ENCODE results near the gene HAND2. TPM values are rescaled to one million over a fixed set of nuclear protein-coding genes. Genes with fewer than 3 reads are reported as not detected.

HAND2 gene
- total RNA-seq, 1 donor from 2014 or later = 180 TPM

DNA sequence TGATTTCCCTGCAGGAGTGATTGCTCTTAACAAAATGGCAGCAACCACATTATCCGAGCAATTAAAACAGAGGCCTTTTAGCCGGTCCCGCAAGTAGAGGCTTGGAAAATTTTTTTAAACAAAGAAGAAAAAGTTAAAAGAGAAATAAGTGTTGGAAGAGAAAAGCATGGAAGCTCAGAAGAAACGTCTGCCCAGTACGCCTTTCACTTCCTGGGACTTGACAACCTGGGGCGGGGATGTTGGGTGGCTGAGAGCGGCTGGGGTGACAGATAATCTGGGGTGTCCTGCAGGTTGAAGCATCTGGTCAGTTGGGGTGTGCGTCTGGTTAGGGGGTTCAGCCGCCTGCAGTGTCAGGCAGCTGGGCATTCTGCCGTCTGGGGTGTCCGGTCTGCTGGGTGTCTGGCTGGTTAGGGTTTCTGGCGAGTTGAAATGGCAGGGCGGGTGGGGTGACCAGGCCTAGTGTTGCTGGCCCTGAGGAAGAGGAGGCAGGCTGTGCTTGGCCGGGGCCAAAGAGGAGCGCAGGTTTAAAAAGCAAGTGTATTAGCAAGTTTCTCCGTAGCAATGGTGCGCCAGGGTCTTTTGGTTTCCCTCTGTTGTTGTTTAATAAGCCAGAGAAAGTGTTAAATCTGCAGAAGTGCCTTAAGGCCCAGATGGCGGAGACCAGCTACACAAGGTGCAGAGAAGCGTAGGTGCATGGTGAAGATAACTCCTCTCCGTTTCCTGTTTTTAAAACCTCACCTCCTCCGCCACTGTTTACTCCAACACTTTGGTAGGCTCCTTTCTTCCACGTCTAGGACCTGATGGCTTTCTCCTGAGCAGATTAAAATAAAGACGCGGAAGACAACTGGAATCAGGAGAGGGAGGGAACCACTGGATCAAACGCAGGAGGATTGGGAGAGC lies 5.6 kb downstream of the HAND2 start:
- intact Hi-C loops (cut with micrococcal nuclease) = no loop called here
- ATAC-seq (no peak), DNase-seq (peak; percentile 50)

DNA sequence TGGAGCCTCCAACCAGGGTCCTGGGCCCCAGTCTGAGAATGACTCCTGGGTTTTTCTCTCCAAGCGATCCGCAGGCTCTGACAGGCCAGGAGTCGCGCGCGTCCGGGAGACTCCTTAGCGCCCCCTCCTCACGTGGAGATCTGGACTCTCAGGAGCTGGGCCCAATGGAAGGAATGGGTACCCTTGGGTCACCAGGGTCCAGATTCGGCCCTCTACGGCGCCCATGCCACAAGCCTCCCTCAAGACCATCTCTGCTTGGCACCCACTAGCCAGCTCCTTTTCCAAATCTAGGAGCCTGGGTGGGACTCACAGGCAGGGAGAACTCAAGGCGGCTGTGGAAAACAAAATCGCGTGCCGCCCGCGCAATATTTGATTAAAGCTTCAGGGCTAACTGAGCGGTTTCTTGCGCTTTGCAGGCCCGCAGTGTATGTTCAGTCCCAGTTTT lies 7.1 kb downstream of the HAND2 start:
- intact Hi-C loops (cut with micrococcal nuclease) = no loop called here
- ATAC-seq (peak; percentile 11), DNase-seq (peak; percentile 57)

DNA sequence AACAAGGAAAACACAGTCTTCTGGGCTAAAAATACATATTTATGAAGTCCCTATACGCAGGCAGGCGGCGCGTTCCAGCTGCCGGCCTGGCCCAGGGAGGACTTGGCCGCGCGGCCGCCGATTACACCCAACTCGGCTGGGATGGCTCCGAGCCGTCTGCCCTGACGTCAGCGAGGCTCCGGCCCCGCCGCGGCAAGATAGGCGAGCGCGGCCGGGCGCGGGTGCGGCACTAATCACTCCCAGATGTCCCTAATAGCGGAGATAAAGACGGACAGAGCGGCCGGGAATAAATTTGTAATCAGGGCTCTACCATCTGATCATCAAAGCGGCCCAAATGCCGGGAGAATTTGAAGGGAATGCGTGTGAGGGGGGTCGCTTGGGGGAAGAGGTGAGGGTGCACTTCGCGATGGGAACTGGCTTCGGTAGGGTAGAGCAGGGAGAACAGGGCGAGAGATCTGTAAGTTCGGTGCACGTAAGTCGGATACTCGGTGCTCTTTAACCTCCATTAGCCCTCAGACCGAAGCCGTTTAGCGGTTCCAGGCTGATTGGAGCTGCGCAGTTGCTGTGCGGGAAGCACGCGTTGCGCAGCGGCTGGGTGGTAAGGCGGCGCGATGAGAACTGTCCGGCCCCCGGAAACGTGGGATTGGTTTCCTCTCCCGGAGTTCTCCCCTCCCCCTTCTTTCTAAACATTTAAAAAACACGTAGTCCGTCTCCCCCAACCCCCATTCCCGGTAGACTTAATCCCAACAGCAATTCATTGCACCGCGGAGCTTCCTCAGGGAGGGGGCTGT lies 7.7 kb downstream of the HAND2 start:
- ATAC-seq = peak; percentile 75
- peak; percentile 96 for DNase-seq
- intact Hi-C loops (cut with micrococcal nuclease) = no loop called here

DNA sequence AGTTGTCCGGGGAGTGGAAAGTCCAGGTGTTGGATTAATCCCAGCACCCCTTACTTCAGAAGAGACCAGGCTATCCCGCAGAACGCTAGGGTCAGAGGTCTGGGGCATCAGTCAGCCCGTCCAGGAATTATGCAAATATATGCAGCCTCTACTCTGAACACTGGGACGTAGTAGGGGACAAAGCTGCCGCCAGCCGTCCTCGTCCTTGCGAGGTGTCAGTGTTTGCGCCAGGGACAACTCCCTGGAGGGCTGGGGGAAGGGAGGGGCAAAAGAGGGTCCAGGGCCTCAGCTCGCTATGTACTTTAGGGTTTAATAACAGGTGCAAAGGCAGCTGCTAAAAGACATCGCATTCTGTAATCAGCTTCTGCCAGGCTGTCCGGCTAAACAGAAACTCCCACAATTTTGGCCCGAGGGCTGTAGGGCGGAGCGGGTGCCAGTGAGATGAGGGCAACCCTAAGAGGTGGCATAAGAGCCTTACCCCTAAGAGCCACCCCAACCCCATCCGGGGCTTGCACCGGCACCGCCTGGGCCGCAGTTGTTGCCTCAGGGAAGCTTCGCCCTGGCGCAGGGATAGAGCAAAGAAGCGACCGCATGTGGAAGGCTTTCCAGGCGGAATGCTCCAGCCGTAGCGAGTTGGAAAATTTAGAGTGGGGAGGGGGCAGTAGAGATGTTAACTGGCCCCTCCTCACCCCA lies 8.4 kb downstream of the HAND2 start:
- ATAC-seq (peak; percentile 27), DNase-seq (peak; percentile 76)
- intact Hi-C loops (cut with micrococcal nuclease) = no loop called here

DNA sequence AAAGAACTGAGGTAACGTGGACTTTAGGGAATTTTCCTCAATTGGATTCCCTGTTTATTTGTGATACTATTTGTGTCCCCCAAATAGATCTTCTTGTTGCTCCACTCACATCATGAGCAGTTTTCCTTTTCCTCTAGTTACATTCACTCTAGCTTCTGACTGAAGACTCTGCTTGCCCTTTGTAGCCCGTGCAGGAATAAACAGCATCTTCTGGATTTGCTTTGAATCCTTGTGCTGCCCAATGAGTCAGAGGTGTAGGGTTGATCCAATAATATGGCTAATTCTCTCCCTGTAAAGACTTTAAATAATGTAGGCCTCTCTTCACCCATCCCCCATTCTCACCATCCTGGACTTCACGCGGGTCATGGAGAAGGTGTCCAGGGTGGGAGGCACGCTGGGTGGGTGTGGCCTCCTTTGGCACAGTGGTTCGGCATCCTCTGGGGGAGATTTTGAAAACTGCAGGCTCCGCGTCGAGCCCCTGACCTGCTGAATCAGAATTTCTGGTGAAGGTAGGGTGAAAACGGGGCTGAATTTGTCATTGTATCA lies 9.0 kb downstream of the HAND2 start:
- ATAC-seq (no peak), DNase-seq (no peak)
- intact Hi-C loops (cut with micrococcal nuclease) = no loop called here

DNA sequence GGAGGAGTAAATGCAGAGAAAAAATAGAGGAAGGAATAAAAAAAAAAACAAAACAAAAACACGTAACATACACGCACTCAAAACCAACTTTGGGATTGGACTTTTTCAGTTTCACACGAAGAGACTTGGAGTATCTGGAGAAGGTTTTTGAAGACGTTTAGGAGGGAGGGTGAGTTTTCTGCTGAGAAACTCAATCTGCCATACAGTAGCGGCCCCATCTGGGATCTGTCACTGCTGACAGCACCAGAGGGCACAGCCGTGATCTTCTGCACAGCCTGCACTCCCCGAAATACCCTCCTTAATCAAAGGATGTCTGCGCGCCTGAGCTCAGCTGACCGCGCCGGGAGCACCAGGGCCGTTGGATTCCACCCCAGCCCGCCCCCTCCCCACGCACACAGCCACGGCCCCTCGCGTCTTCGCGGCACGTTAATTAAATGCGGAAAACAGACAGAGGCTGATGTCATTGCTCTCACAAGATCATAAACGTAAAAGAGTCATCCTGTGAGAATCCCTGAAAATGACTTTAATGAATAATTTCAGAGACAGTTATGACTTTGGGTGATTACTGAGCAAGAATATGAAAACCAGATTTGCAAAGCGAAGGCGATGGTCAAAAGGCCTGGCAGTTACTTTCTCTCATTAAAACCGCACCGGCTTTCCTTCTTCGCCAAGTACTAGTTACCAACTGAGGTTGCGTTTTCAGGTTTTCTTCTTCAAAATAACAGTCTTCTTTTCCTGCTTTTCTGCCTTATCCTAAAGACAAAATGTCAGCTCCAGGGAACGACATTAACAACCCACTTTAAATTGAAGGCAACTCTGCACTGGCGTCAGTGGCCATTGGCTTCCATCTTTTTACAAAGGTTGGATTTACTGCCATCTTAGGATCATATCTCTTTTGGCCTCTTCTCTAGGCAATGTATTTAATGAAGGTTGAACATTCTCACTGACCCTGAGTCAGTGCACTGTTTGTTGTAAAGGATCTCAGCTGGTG lies 10.6 kb downstream of the HAND2 start:
- peak; percentile 74 for DNase-seq
- intact Hi-C loops (cut with micrococcal nuclease) = no loop called here
- peak; percentile 26 for ATAC-seq

DNA sequence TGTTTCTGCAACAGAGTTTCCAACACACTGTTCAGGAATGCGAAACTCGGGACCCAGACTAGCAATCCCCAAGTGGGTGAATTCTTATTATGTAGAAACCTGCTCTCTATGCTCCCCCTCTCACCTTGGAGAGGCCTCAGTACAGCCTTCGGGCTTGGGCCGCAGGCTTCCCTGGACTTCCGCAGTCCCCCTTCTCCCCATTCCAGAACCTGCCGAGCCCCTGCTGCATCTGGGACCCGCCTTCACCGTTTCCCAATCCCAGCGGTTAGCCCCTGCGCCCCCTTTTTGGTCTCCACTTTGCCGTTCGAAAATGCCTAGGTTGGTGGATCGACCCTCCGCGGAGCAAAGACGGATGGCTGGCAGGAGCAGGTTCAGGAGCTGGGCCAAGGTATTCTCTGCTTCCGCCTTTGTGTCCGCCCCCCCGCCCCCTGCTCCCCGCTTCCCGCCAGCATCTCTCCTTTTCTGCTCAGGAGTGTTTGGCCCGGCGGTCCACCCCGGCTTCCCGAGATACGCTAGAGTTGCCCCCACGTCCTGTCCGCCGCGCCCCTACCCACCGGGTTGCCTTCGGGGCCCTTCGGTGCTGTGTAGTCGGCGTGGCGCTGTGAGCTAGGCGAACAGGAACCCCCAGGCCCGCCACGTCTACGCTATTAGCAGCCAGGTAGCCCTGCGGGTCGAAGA lies 11.5 kb downstream of the HAND2 start:
- ATAC-seq (no peak), DNase-seq (no peak)
- intact Hi-C loops (cut with micrococcal nuclease) = no loop called here

DNA sequence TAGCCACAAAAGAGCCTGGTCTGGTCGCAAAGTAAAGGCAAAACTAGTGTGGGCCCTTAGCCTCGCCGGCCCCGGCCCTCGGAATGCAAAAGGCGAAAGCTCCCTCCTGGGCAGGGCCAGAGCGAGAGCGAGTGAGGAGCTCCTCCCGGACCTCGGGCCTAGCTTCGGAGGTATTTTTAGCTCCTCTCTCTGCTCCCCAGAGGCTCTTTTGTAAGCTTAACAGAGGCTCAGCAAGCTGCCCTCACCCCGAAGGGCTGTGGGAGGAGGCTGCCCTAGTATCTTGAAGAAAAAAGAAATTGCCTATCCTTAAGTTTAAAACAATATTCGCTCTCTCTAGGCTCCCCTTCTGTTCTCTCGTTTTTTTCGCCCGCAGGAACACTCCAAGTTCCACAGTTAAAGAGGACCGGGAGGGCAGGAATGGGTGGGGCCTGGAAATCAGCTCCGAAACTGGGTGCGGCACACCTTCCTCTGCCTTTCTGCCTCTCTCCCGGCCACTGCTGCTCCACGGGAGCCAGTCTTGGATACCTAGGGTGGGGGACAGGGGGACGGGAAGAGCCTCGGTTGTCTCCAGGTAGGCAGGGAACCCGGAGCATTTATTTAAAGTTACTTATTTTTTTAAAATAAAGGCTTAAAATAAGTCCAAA lies 12.1 kb downstream of the HAND2 start:
- DNase-seq (peak; percentile 71), ATAC-seq (peak; percentile 43)
- intact Hi-C loops (cut with micrococcal nuclease) = no loop called here

DNA sequence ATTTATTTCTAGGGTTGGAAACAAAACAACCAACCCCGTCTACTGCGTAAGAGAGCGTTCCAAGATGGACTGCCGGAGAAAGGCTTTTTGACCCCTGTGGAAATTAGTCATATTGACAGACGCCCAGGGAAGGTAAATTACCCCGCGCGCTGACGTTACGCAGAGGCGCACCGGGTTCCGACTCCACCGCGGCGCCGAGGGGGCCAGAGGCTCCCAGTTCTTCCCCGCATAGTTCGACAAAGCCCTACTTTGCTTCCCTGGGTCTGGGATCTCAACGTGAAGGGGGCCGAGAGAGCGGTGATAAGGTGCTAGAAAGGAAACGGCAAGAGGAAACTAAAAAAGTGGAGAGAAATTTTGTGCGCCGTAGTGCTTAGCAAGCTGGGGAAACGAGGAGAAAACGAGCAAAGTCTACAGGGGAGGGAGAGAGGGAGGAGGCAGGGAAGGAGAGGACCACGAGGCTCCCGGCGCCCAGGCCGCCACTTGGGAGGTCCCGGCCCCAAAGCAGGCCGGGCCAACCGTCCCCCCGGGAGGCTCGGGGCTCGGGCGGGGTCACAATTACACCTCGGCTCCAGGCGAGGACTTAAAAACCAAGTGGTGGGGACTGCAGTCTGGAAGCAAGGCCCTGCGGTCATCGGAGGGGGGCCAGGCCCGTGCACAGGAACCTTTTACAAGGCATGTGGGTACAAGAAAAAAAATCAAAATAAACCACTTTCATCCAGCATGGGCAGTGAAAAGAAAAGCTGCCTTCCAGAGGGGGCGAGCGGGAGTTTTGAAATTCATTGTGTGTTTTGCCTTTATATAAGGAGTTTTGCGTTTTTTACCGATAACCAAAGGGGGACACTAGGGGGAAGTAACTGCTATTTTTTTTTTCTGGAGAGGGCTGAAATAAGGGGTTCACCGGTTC lies 13.2 kb downstream of the HAND2 start:
- peak; percentile 4 for ATAC-seq
- intact Hi-C loops (cut with micrococcal nuclease) = no loop called here

DNA sequence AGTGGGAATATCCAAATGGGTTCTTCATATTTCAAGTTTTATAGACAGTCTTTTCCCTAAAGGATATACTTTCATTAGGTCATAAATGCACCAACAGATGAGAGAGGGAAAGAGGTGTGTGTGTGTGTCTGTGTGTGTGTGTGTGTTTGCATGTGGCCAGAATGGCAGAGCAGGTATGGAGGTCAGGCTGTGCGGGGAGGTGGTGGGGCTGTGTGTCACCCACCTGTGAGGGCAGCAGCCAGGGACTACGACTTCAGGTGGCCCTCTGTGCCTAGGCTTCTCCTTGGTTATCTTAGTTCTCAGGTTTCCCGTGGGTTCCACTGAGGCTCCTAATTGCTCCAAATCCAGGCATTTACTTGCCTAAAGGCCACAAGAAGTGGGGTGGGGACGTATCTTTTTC lies 14.6 kb downstream of the HAND2 start:
- ATAC-seq = no peak
- no peak for DNase-seq
- intact Hi-C loops (cut with micrococcal nuclease) = no loop called here

More for the DNA sequence above, 13.2 kb downstream of the HAND2 start:
- DNase-seq = no peak

DNA sequence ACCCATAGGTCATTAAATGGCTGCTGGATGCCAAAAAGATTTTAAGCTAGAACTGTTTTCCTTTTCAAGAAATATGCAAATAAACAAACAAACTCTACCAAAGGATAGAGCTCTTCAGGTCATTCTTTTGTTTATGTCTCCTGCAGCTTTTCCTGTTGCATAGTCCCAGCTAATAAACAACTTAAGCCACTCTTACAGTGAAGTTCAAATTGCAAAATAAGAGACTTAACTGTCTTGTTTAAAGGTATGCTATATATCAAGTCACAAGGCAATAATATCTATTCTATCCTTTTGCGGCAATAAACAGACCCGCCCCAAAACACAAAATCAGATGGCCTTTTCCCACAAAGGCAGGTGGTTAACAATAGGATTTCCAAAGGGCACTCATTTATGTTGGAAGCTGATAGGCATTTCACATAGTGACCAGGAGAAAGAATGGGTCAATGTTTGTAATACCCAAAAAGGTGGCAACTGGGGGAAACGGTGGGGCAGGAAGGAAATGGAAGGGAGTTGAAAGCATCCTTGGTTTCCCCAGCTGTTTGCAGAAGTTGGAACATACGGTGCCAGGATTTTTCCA lies 15.3 kb downstream of the HAND2 start:
- no peak for ATAC-seq
- intact Hi-C loops (cut with micrococcal nuclease) = no loop called here
- DNase-seq = no peak

DNA sequence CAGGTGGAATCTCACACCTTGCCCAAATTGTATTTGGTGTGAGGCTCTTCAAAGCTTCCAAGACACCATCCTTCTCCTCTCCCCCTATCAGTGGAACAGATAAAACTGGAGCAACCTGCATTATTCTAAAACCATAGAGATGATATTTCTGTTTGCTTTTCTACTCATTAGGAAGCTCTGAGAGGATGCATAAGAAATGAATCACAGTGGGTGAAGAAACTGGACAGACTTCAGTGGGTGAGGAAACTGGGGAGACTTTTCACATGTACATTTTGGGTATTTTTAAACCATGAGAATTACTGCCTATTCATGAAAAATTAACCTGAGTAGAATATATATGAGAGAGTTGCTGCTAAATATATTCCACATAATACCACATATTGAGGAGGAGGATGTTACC lies 16.4 kb downstream of the HAND2 start:
- intact Hi-C loops (cut with micrococcal nuclease) = no loop called here
- DNase-seq (no peak), ATAC-seq (no peak)

DNA sequence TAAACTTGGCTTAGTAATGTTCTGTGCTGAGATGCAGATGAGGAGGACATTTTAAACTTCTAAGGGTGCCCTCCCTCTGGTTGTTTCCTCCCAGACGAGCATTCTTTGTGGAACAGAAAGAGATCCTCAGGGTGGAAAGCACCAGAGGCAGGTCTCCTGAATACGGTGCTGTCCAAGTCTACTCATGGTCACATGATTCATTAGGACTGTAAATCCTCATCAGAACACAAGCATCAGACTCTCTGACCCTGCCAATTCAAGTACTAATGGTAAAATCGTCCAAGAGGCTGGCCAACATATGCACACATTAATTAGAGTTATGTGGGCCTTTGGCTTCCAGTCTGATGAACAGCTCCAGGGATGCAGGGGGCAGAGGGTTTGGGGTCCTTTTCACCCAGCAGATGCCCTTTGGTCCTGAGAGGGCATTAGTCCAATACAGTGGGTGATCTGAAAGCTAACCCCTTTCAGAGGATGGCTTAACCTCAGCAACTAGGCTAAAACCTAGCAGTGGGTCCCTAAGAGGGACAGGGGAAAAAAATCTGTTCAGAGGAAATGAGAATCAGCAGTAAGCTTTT lies 18.2 kb downstream of the HAND2 start:
- intact Hi-C loops (cut with micrococcal nuclease) = no loop called here
- DNase-seq (no peak), ATAC-seq (no peak)

DNA sequence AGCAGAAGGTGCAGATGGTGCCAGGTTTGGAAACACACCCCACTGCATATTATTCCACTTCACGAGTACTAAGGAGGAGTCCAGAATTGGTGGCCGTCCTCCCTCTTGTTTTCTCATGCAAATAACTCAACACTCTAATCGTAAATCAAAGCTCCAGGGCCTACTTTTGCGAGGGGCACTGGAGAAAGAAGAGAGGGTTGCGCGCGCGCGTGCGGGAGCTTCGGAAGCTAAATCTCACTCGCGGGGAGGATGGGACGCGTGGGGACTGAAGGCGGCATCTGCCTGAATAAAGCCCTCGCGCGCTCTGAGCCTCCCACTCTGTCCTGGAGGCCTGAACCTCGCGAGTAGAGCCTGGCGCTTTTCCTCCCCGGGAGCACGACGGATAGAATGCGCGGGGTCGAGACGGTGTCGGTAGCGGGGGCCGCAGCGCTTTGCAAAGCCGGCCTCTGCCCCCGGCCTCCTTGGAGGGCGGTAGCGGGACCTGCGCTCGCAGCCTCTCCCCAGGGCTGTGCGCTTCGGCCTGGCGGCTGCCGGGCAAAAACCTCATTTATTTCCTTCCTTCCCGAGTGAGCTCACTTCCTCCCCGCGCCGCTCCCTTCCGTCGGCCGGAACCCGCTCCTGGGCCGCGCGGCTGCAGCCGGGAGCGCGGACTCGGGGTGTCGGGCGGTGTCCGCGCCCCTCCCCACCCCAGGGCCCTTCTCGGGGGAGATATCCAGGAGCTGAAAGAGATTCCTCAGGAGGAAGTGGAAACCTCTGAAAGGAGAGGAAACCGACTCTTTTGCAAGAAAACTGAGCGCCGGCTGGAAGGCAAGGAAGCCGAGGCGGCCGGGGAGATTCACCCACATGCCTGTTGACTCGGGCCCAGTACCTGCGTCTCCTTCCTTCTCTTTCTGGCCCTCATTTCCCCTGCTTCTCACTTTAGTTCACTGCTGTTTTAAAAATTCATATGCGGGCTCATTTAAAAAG lies 20.7 kb downstream of the HAND2 start:
- intact Hi-C loops (cut with micrococcal nuclease) = loop anchor here (10.0 kb wide), 1 partner anchor 615 kb away; no protein-coding TSS in a partner anchor
- DNase-seq (peak; percentile 83), ATAC-seq (peak; percentile 77)

All from left ventricle myocardium superior (tissue), 1 donor.